SW 1271 (cell line): Measurements from ENCODE around the gene SCAMP4.
A peak's percentile ranks its signal among the peaks of the same experiment; 100 is the strongest.

Experiments
- DNase-seq, 2 experiments: peaks; one replicate each; lab custom pipeline; 2025; lab: John Stamatoyannopoulos, UW

SCAMP4 gene

GRCh38 chr19:1938071-1938470, 32.9 kb downstream of the SCAMP4 start:
- no peak for DNase-seq

- DNase-seq: no peak
These were observed 36.2 kb downstream of the SCAMP4 start, which contains the start of gene CSNK1G2 for GRCh38 chr19:1941146-1942077. Gene CSNK1G2 (plus strand): TSS chr19:1941172. CDS start chr19:1969773, 28,601 bp downstream.

- peak in 1 of 2 experiments; percentile 73 for DNase-seq
These were observed 37.1 kb downstream of the SCAMP4 start for GRCh38 chr19:1942078-1942933.

- no peak for DNase-seq
These were observed 37.8 kb downstream of the SCAMP4 start for GRCh38 chr19:1942934-1943555.

GRCh38 chr19:1943661-1944087, 38.5 kb downstream of the SCAMP4 start:
- no peak for DNase-seq

GRCh38 chr19:1944088-1944915, 39.1 kb downstream of the SCAMP4 start:
- DNase-seq: no peak

GRCh38 chr19:1944916-1945561, 39.8 kb downstream of the SCAMP4 start:
- DNase-seq: no peak

- DNase-seq: no peak
These were observed 40.7 kb downstream of the SCAMP4 start for GRCh38 chr19:1945899-1946298.

GRCh38 chr19:1947651-1948209, 42.5 kb downstream of the SCAMP4 start:
- DNase-seq: no peak

GRCh38 chr19:1949304-1950101, 44.3 kb downstream of the SCAMP4 start:
- no peak for DNase-seq

GRCh38 chr19:1950640-1951039, 45.4 kb downstream of the SCAMP4 start:
- no peak for DNase-seq

GRCh38 chr19:1952635-1953034, 47.4 kb downstream of the SCAMP4 start:
- DNase-seq: no peak

GRCh38 chr19:1953037-1953436, 47.8 kb downstream of the SCAMP4 start:
- no peak for DNase-seq

- no peak for DNase-seq
These were observed 48.4 kb downstream of the SCAMP4 start for GRCh38 chr19:1953441-1954094.

GRCh38 chr19:1954532-1954933, 49.3 kb downstream of the SCAMP4 start:
- DNase-seq: no peak

GRCh38 chr19:1955171-1956121, 50.2 kb downstream of the SCAMP4 start:
- no peak for DNase-seq

GRCh38 chr19:1956122-1956494, 50.9 kb downstream of the SCAMP4 start:
- DNase-seq: no peak
